ENCODE data around the gene SNX21. TPM values are rescaled to one million over a fixed set of nuclear protein-coding genes. Genes with fewer than 3 reads are reported as not detected.
"Not testable (repeated sequence)": the region's sequence is repeated elsewhere in the genome, so short reads cannot be mapped to it uniquely, and the experiment has no call there.

The SNX21 gene
- total RNA-seq, 1 donor from 2014 or later: 0.75 TPM

DNA sequence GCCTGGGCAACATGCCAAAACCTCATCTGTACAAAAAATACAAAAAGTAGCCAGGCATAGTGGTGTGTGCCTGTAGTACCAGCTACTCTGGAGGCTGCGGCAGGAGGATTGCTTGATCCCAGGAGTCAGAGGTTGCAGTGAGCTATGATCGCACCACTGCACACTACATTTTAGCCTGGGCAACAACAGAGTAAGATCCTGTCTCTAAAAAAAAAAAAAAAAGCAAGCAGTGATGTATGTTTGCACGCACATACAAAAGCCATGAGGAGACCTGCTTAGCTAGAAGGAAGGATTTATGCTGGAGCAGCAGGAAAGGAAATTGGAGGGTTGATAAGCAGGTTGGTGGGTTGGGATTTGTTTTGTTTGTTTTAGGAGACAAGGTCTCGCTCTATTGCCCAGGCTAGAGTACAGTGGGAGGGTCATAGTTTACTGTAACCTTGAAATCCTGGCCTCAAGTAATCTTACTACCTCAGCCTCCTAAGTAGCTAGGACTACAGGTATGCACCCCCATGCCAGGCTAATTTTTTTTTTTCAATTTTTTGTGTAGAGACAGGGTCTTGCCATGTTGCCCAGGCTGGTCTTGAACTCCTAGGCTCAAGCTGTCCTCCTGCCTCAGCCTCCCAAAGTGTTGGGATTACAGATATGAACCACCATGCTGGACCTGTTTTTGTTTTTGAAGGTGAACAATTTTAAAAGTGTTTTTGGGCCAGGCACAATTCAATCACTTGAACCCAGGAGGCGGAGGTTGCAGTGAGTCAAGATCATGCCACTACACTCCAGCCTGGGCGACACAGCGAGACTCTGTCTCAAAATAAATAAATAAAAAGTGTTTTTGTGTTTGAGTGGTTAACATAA lies 27.8 kb downstream of the SNX21 start:
- Mint-ChIP-seq H3K27me3 (ENCODE audit: insufficient read depth) (no peaks in the 10 kb centered on the region), H3K4me3 (no peak overlapping the region), H3K27ac (no peak overlapping the region), H3K9me3 (no peaks in the 10 kb centered on the region), H3K4me1 (ENCODE audit: low read depth) (peaks cover 26% of the 10 kb centered on the region), H3K36me3 (ENCODE audit: low read depth) (peaks cover 13% of the 10 kb centered on the region)
- intact Hi-C loops (cut with micrococcal nuclease): no loop called here
- no peak for DNase-seq (ENCODE audit: low spot score)

DNA sequence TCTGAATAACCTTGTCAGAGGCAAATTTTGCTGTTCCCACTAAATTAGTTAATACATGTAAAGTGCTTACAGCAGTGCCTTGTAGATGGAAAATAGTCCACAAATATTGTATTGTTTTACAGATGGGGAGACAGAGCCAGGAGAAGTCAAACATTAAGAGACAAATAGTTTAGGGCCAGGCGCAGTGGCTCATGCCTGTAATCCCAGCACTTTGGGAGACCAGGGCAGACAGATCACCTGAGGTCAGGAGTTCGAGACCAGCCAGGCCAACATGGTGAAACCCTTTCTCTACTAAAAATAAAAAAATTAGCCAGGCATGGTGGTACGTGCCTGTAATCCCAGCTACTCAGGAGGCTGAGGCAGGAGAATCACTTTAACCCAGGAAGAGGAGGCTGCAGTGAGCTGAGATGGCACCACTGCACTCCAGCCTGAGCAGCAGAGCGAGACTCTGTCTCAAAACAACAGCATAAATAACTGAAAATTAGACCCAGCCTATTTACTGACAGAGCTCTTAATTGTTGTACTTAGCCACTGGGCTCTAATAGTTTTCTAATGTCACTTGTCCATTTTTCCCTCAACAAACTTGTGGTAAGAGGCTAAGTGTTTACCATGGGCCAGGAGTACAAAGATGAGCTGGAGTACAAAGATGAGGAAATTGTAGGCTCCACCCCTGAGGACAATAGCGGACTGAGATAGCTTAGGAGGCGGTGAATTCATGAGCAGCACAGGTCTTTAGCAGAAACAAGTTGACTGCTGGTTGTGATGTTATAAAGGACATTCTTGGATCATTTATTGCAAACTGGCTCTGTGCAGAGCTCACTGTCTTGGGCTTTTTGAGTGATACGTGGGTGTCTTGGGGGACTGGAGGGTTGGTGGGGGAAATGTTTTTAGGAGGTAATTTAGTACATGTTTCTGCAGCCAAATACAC lies 30.2 kb downstream of the SNX21 start:
- Mint-ChIP-seq H3K4me1 (ENCODE audit: low read depth) (peaks cover 8% of the 10 kb centered on the region), H3K27ac (no peak overlapping the region), H3K9me3 (no peaks in the 10 kb centered on the region), H3K4me3 (no peak overlapping the region), H3K36me3 (ENCODE audit: low read depth) (peaks cover 7% of the 10 kb centered on the region), H3K27me3 (ENCODE audit: insufficient read depth) (no peaks in the 10 kb centered on the region)
- intact Hi-C loops (cut with micrococcal nuclease): no loop called here
- DNase-seq (ENCODE audit: low spot score): no peak

DNA sequence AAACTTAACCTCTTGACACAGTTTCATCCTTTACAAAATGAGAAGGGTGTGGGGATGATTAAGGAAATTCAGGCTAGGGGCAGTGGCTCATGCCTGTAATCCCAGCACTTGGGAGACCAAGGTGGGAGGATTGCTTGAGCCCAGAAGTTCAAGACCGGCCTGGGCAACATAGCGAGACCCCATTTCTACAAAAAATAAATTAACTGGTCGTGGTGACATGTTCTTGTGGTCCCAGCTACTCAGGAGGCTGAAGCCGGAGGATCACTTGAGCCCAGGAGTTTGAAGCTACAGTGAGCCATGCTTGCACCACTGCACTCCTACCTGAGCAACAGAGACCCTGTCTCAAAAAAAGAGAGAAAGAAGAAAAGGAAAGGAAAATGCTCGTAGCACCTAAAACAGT lies 32.9 kb downstream of the SNX21 start:
- DNase-seq (ENCODE audit: low spot score): no peak
- Mint-ChIP-seq H3K4me3 (no peak overlapping the region), H3K27ac (no peak overlapping the region), H3K27me3 (ENCODE audit: insufficient read depth) (no peaks in the 10 kb centered on the region), H3K36me3 (ENCODE audit: low read depth) (no peaks in the 10 kb centered on the region), H3K9me3 (no peaks in the 10 kb centered on the region), H3K4me1 (ENCODE audit: low read depth) (no peaks in the 10 kb centered on the region)
- intact Hi-C loops (cut with micrococcal nuclease): no loop called here

DNA sequence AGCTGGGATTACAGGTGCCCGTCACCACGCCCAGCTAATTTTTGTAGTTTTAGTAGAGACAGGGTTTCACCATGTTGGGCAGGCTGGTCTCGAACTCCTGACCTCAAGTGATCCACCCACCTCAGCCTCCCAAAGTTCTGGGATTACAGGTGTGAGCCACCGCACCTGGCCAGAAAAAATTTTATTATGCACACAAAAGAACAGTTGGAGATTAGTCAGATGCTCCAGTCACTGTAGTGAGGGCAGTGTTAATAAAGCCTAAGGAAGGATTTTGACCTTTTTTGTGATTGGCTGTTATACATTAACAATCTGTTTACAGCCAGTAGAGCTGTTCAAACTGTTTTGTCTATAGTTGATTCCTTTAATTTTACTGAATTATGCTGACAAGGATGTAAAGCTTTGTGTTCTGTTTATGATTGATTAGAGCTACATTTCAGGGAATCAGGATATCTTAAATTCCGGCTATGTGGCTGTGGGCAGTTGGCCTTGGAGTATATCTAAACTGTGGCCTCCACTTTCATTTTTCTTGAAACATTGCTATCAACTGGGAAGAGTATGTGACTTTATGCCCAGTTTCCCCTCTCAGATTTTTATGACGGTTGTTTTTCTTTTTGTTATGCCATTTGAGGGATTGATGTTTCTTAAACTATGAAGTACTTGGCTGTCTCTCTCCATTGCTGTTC lies 33.7 kb downstream of the SNX21 start:
- intact Hi-C loops (cut with micrococcal nuclease): no loop called here
- Mint-ChIP-seq H3K9me3 (no peaks in the 10 kb centered on the region), H3K4me3 (no peak overlapping the region), H3K27me3 (ENCODE audit: insufficient read depth) (no peaks in the 10 kb centered on the region), H3K27ac (no peak overlapping the region), H3K4me1 (ENCODE audit: low read depth) (no peaks in the 10 kb centered on the region), H3K36me3 (ENCODE audit: low read depth) (peaks cover 3% of the 10 kb centered on the region)
- DNase-seq (ENCODE audit: low spot score): no peak

DNA sequence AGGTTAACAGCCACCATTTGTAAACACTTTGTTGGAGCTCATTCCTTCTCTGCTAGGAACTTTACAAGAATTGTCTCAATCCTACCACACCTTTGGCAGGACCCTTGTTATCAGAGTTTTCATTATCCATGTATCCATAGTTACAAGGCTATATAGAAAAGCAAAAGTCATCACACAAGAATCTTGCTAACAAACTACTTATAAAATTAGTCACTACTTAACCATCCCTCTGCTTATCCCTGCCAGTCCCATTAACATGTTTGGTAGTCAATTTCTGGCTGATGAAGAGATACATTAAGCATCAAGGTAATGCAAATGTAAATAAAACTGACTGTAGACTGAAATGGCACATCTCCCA lies 34.2 kb downstream of the SNX21 start:
- no peak for DNase-seq (ENCODE audit: low spot score)
- intact Hi-C loops (cut with micrococcal nuclease): no loop called here
- H3K36me3 Mint-ChIP-seq (ENCODE audit: low read depth): peaks cover 5% of the 10 kb centered on the region
- no peak overlapping the region for H3K4me3 Mint-ChIP-seq
- no peaks in the 10 kb centered on the region for H3K27me3 Mint-ChIP-seq (ENCODE audit: insufficient read depth)
- H3K27ac Mint-ChIP-seq: no peak overlapping the region
- H3K9me3 Mint-ChIP-seq: no peaks in the 10 kb centered on the region
- H3K4me1 Mint-ChIP-seq (ENCODE audit: low read depth): no peaks in the 10 kb centered on the region

DNA sequence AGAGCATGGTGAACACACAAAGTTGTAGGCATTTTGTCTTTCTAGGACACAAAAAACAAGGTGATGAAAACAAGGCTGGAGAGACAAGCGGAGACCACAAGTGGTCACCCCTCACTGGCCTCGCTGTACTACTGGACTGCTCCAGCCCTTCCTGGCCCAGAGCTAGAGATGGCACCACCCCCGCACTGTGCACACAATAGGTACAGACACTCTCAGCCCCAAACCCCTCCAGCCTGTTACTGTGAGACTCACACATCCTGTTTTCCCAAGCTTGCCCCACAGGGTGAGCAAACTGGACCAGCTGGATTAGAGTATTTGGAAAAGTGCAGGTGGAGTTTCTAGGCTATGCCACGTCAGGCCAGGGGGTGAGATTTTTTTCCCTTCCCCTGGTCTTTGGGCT lies 39.0 kb downstream of the SNX21 start:
- H3K4me3 Mint-ChIP-seq: no peak overlapping the region
- peaks cover 15% of the 10 kb centered on the region for H3K36me3 Mint-ChIP-seq (ENCODE audit: low read depth)
- no peak overlapping the region for H3K27ac Mint-ChIP-seq
- H3K4me1 Mint-ChIP-seq (ENCODE audit: low read depth): no peaks in the 10 kb centered on the region
- H3K27me3 Mint-ChIP-seq (ENCODE audit: insufficient read depth): no peaks in the 10 kb centered on the region
- DNase-seq (ENCODE audit: low spot score): no peak
- intact Hi-C loops (cut with micrococcal nuclease): no loop called here
- no peaks in the 10 kb centered on the region for H3K9me3 Mint-ChIP-seq

DNA sequence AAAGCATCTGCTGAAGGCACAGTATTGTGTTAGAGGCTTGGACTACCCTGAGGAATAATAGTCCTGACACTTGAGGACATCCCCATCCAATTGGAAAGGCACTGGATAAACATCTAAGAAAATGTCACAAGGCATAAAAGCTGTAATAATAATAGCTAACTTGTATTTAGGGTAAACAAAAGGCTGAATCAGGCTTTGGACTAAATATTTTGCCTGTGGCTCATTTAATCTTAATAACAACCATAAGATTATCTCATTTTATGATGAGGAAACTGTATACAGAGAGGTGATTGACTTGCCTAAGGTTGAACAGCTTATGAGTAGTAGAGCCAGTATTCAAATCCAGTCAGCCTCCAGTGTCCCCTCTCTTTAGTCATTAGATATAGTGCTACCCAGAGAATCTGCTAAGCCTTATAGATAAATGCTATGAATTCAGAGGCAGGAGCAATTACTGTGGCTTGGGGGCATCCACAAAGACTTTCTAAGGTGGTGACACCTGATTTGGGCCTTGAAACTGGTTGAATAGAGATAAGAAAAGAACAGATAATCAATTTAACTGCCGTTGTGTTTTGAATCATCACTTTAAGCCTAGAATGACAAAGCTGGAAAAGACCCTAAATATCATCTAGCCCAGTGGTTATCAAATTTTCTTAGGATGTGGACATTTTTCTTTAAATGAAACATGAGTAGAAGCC lies 40.0 kb downstream of the SNX21 start:
- no peak overlapping the region for H3K27ac Mint-ChIP-seq
- no peaks in the 10 kb centered on the region for H3K4me1 Mint-ChIP-seq (ENCODE audit: low read depth)
- intact Hi-C loops (cut with micrococcal nuclease): no loop called here
- H3K27me3 Mint-ChIP-seq (ENCODE audit: insufficient read depth): no peaks in the 10 kb centered on the region
- H3K4me3 Mint-ChIP-seq: no peak overlapping the region
- DNase-seq (ENCODE audit: low spot score): no peak
- H3K36me3 Mint-ChIP-seq (ENCODE audit: low read depth): peaks cover 15% of the 10 kb centered on the region
- no peaks in the 10 kb centered on the region for H3K9me3 Mint-ChIP-seq

DNA sequence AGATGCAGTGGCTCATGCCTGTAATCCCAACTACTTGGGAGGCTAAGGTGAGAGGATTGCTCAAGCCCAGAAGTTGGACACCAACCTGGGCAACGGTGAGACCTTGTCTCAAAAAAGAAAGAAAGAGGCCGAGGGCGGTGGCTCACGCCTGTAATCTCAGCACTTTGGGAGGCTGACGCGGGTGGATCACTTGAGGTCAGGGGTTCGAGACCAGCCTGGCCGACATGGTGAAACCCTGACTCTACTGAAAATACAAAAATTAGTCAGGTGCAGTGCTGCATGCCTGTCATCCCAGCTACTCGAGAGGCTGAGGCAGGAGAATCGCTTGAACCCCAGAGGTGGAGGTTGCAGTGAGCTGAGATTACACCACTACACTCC lies 40.5 kb downstream of the SNX21 start:
- H3K9me3 Mint-ChIP-seq; H3K27ac Mint-ChIP-seq; DNase-seq (ENCODE audit: low spot score); H3K27me3 Mint-ChIP-seq (ENCODE audit: insufficient read depth); H3K4me3 Mint-ChIP-seq; H3K4me1 Mint-ChIP-seq (ENCODE audit: low read depth); intact Hi-C loops (cut with micrococcal nuclease): not testable (repeated sequence)
- H3K36me3 Mint-ChIP-seq (ENCODE audit: low read depth): peaks cover 15% of the 10 kb centered on the region

DNA sequence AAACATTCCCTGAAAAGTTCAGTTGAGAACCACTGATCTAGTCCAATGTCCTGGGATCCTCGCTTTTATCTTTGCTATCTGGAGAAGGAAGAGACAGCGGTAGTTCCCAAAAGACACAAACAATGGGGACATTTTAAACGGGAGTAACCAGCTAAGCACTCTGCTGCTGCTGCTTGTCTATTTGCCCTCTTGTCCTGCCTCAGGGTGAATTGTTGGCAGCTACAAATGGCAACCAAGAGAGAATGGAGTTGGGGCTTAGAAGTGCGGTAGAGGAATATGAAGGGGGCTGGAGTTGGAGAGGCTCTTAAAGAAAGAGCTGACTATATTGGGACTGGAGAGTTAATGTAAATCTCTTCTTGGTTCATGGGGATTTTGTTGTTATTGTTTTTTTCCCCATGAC lies 41.0 kb downstream of the SNX21 start:
- H3K27me3 Mint-ChIP-seq (ENCODE audit: insufficient read depth): no peaks in the 10 kb centered on the region
- peaks cover 15% of the 10 kb centered on the region for H3K36me3 Mint-ChIP-seq (ENCODE audit: low read depth)
- H3K9me3 Mint-ChIP-seq: no peaks in the 10 kb centered on the region
- H3K4me1 Mint-ChIP-seq (ENCODE audit: low read depth): no peaks in the 10 kb centered on the region
- intact Hi-C loops (cut with micrococcal nuclease): no loop called here
- no peak for DNase-seq (ENCODE audit: low spot score)
- no peak overlapping the region for H3K27ac Mint-ChIP-seq
- no peak overlapping the region for H3K4me3 Mint-ChIP-seq

DNA sequence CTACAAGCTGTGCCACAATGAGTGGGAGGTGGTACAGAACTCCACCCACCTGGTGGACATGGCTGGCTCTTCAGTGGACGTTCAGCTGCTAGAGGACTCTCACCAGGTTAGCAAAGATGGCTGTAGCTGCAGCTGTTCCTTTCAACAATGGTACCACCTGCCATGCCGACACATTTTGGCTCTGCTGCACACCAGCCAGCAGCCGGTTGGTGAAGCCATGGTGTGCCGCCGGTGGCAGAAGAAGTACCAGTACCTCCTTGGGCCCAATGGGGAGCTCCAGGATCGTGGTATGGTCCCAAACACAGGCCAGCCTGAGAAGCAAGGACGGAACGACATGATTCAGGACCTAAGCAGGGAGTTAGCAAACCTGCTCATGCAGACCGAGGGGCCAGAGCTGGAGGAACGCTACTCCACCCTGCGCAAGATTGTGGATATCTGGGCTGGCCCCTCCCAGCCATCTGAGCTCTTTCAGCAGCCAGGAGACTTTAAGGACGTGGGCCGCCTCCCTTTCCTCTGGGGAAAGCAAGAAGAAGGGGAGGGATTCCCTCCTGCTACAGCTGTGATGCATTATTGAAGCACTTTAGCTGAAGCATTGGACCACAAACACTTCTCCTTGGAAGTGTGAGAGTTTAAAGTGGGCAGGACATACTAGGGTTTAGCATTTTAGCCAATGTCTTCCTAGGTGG lies 44.6 kb downstream of the SNX21 start:
- peaks cover 2% of the 10 kb centered on the region for H3K27me3 Mint-ChIP-seq (ENCODE audit: insufficient read depth)
- peaks cover 26% of the 10 kb centered on the region for H3K36me3 Mint-ChIP-seq (ENCODE audit: low read depth)
- peaks cover 23% of the 10 kb centered on the region for H3K4me1 Mint-ChIP-seq (ENCODE audit: low read depth)
- no peak overlapping the region for H3K27ac Mint-ChIP-seq
- intact Hi-C loops (cut with micrococcal nuclease): no loop called here
- DNase-seq (ENCODE audit: low spot score): no peak
- no peaks in the 10 kb centered on the region for H3K9me3 Mint-ChIP-seq
- no peak overlapping the region for H3K4me3 Mint-ChIP-seq

DNA sequence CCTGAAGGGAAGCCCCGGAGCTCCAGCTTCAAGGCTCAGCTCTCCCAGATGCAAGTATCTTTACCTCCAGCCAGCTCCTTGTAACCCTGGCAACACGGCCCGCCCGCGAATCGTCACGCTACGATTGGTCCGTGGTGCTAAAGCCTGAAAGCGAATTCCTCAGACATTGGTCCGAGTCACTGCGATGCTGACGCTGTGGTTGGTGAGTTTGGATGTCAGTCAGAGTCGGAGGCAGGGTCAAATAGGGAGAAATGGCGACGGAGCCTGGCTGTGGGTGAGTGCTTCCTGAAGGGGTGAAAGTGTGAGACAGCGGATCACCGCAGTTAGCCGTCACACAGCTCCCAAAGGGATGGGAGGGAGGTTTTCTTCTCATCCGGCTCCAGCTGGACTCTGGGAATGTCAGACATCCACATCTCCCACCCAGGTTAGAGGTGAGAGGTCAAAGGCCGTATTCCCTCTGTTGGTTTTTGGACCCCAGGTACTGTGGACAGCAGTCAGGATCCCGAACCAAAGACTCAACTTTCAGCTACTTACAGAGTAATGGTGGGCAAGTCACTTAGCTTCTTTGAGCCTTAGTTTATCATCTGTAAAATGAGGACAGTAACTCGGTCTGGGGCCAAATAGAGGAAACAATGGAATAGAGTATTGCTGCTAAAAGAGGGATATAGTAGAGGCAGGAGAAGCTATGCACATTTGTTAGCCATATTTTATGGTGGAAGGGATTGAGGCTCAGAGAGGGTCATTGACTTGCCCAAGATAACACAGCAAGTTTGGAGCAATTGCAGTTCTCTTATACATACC lies 47.6 kb downstream of the SNX21 start, which contains the start of gene ZSWIM1:
TSS of gene ZSWIM1 (plus strand) at position 240 of the 801 bp plus-strand sequence. CDS start 1,366 bp downstream, outside the sequence.
- Mint-ChIP-seq H3K27me3 (ENCODE audit: insufficient read depth) (peaks cover 2% of the 10 kb centered on the region), H3K36me3 (ENCODE audit: low read depth) (peaks cover 28% of the 10 kb centered on the region), H3K4me3 (peak within 1 kb of the TSS; percentile 84), H3K27ac (peak within 1 kb of the TSS; percentile 72), H3K9me3 (no peaks in the 10 kb centered on the region), H3K4me1 (ENCODE audit: low read depth) (peaks cover 45% of the 10 kb centered on the region)
- intact Hi-C loops (cut with micrococcal nuclease): loop anchor here (1.0 kb wide), 5 partner anchors 10 to 69 kb away; partner anchors contain the start of genes ACOT8, CTSA, NEURL2 and UBE2C
- peak; percentile 96 for DNase-seq (ENCODE audit: low spot score)

Measured in activated T-helper 1 cell treated with anti-CD3 and anti-CD28 coated beads, Interleukin-12 subunit alpha, Interleukin-12 subunit beta, Interleukin-2, Interleukin-4 antibody, amounts not matched to agents 30 ng/mL and 10 ng/mL and 1 ng/mL, durations not matched to agents 14 hours and 24 hours and 36 hours (primary cell).